Measurements from ENCODE around the gene TFPI2. TPM values are rescaled to one million over a fixed set of nuclear protein-coding genes. Genes with fewer than 3 reads are reported as not detected.

The TFPI2 gene, protein sequence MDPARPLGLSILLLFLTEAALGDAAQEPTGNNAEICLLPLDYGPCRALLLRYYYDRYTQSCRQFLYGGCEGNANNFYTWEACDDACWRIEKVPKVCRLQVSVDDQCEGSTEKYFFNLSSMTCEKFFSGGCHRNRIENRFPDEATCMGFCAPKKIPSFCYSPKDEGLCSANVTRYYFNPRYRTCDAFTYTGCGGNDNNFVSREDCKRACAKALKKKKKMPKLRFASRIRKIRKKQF
- 10 to 100 TPM in 1 of 2 donors, 1 to 10 TPM in 1; 1.7 to 10.3 TPM for total RNA-seq

DNA sequence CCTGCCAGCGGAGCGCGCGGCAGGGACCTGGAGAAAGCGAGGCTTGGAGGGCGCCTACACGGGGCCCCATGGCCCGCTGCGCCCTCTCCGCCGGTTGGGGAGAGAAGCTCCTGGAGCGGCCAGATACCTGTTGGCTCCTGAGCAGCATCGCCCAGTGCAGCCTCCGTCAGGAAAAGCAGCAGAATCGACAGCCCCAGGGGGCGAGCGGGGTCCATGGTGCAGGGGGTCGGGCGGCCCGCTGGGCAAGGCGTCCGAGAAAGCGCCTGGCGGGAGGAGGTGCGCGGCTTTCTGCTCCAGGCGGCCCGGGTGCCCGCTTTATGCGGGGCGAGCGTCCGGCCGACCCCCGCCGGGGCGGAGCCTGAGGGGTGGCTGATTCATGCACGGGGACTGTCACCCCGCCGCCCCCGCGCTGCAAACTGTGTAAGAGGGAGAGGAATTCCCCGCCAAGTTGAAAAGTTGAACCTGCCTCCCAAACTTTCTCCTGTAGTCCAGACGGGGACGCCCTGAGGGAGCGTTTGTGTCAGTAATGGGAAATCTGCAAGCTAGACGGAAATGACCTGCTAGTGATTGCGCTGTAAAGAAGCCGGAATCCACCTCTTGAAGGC is at the start of gene TFPI2:
TSS of gene TFPI2 (minus strand) at position 290 of the 605 bp plus-strand sequence. CDS start at position 215, 75 bp downstream.
- Histone ChIP-seq H3K27me3 (replicated peaks; ENCODE audit: insufficient read depth) (no peaks in the 10 kb centered on the region), H3K27ac (no peak within 1 kb of the TSS), H3K4me1 (replicated peaks) (no peaks in the 10 kb centered on the region), H3K36me3 (no peaks in the 10 kb centered on the region), H3K9me3 (no peaks in the 10 kb centered on the region), H3K4me3 (peak within 1 kb of the TSS; percentile 33 to 39)
- under 1% methylated on average over 49 of the region's 49 CpGs for WGBS
- TF ChIP-seq POLR2AphosphoS5 (IDR thresholded peaks at IDR 0.05) (no peak), POLR2A (IDR thresholded peaks at IDR 0.05) (peak; percentile 6)
- TF ChIP-seq, protein P1, sequence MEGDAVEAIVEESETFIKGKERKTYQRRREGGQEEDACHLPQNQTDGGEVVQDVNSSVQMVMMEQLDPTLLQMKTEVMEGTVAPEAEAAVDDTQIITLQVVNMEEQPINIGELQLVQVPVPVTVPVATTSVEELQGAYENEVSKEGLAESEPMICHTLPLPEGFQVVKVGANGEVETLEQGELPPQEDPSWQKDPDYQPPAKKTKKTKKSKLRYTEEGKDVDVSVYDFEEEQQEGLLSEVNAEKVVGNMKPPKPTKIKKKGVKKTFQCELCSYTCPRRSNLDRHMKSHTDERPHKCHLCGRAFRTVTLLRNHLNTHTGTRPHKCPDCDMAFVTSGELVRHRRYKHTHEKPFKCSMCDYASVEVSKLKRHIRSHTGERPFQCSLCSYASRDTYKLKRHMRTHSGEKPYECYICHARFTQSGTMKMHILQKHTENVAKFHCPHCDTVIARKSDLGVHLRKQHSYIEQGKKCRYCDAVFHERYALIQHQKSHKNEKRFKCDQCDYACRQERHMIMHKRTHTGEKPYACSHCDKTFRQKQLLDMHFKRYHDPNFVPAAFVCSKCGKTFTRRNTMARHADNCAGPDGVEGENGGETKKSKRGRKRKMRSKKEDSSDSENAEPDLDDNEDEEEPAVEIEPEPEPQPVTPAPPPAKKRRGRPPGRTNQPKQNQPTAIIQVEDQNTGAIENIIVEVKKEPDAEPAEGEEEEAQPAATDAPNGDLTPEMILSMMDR (IDR thresholded peaks at IDR 0.05): no peak
- DNase-seq (ENCODE audit: low spot score): peak; percentile 12
- intact Hi-C loops (cut with DNase I): no loop called here

DNA sequence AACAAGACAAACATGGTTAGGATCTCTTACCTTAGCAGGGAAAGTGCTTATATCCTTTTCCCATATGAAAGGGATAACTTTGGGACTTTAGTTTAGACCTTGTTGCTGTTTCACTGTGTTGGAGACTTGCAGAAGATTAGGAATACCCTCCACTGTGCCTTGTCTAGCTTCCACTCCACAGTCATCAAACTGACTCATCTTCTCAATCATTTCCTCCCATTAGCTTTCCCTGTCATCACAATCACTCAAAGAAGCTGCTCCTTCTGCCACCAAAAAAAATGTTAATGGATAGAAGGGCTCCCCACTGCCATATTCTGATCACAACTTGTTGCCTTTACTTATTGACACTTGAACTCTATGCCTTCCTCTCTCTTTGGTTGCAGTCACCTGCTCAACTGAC is 47.7 kb upstream of the TFPI2 start:
- intact Hi-C loops (cut with DNase I): no loop called here
- H3K4me3 ChIP-seq: no peak overlapping the region
- TF ChIP-seq POLR2AphosphoS5 (IDR thresholded peaks at IDR 0.05) (no peak), POLR2A (IDR thresholded peaks at IDR 0.05) (no peak)
- TF ChIP-seq, protein P1 (IDR thresholded peaks at IDR 0.05): no peak
- no peaks in the 10 kb centered on the region for H3K36me3 ChIP-seq
- H3K4me1 ChIP-seq (replicated peaks): no peaks in the 10 kb centered on the region
- H3K9me3 ChIP-seq: no peaks in the 10 kb centered on the region
- no peak overlapping the region for H3K27ac ChIP-seq
- H3K27me3 ChIP-seq (replicated peaks; ENCODE audit: insufficient read depth): no peaks in the 10 kb centered on the region
- DNase-seq (ENCODE audit: low spot score): no peak

DNA sequence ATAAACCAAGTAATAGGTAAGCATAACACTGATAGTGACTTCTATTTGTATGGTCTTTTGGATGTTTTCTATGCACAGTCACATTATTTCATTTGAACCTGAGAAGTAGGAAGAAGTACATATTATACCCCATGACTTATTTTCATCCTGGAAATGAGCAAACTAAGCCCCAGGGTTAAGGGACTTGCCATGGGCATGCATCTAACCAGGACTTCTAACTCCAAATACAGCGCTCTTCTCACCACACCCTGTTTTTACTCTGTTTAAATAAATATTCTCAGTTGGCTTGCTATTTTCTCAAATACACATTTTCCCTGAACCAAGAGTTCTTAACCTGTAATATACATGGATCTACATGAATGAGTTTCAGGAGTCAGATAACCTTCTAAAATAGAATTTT is 47.3 kb upstream of the TFPI2 start:
- intact Hi-C loops (cut with DNase I): no loop called here
- H3K36me3 ChIP-seq: no peaks in the 10 kb centered on the region
- no peaks in the 10 kb centered on the region for H3K27me3 ChIP-seq (replicated peaks; ENCODE audit: insufficient read depth)
- H3K4me3 ChIP-seq: no peak overlapping the region
- H3K4me1 ChIP-seq (replicated peaks): no peaks in the 10 kb centered on the region
- no peaks in the 10 kb centered on the region for H3K9me3 ChIP-seq
- H3K27ac ChIP-seq: no peak overlapping the region
- TF ChIP-seq, protein P1 (IDR thresholded peaks at IDR 0.05): no peak
- TF ChIP-seq POLR2AphosphoS5 (IDR thresholded peaks at IDR 0.05) (no peak), POLR2A (IDR thresholded peaks at IDR 0.05) (no peak)
- no peak for DNase-seq (ENCODE audit: low spot score)
- WGBS: 86% methylated on average over 1 of the region's 1 CpG

DNA sequence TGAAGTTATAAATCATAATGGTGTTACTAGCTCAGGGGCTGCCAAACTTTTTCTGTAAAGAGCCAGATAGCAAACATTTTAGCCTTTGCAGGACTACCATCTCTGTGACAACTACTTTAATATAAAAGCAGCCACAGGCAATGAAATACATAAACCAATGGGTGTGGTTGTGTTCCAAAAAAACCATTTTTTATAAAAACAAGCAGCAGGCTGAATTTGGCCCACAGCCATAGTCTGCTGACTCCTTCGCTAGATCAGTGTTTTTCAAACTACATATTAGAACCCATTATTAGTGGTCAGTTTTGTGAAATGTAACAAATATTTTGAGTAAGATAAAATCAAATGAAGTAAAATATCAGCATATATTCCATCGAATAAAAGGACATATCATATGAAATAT is 44.5 kb upstream of the TFPI2 start:
- Histone ChIP-seq H3K4me1 (replicated peaks) (no peaks in the 10 kb centered on the region), H3K36me3 (no peaks in the 10 kb centered on the region), H3K9me3 (no peaks in the 10 kb centered on the region), H3K27ac (no peak overlapping the region), H3K4me3 (no peak overlapping the region), H3K27me3 (replicated peaks; ENCODE audit: insufficient read depth) (no peaks in the 10 kb centered on the region)
- TF ChIP-seq POLR2AphosphoS5 (IDR thresholded peaks at IDR 0.05) (no peak), POLR2A (IDR thresholded peaks at IDR 0.05) (no peak)
- TF ChIP-seq, protein P1 (IDR thresholded peaks at IDR 0.05): no peak
- 77% methylated on average over 2 of the region's 2 CpGs for WGBS
- intact Hi-C loops (cut with DNase I): no loop called here
- DNase-seq (ENCODE audit: low spot score): no peak

DNA sequence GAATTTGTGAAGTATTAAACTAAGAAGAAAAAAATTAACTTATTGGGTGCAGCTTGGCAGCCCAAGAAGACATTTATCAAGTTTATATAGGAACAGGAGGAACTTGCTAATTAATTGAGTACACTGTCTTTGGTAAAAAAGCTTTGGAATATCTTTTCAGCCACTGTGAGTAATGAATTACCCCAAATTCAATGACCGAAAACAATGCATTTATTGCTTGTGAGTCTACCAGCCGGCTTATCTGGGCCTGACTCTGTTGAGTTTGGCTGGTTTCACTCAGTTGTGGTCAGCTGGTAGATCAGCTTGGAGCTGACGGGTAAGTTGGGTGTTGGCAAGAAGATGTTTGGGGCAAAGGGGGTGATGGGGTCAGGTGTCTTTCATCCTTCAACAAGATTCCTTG is 42.6 kb upstream of the TFPI2 start:
- intact Hi-C loops (cut with DNase I): no loop called here
- Histone ChIP-seq H3K9me3 (no peaks in the 10 kb centered on the region), H3K4me3 (no peak overlapping the region), H3K4me1 (replicated peaks) (no peaks in the 10 kb centered on the region), H3K27ac (no peak overlapping the region), H3K27me3 (replicated peaks; ENCODE audit: insufficient read depth) (no peaks in the 10 kb centered on the region), H3K36me3 (no peaks in the 10 kb centered on the region)
- DNase-seq (ENCODE audit: low spot score): no peak
- WGBS: 61% methylated on average over 3 of the region's 3 CpGs
- no peak for TF ChIP-seq POLR2AphosphoS5 (IDR thresholded peaks at IDR 0.05)
- no peak for TF ChIP-seq POLR2A (IDR thresholded peaks at IDR 0.05)
- TF ChIP-seq, protein P1 (IDR thresholded peaks at IDR 0.05): no peak

Measured in prostate gland (tissue), 2 donors.